Dermis microvascular lymphatic vessel endothelial cell (primary cell): Measurements from ENCODE around the gene MAPKAPK2. TPM values are rescaled to one million over a fixed set of nuclear protein-coding genes. Genes with fewer than 3 reads are reported as not detected.
A peak's percentile ranks its signal among the peaks of the same experiment; 100 is the strongest.

Experiments used
- DNase-seq, 2 donors: peaks; one replicate each; pipeline versions ENCODE4 v3.0.0 to v3.0.0-alpha.2; 2010; ENCODE audit warnings: low read depth in 2 of 2
- total RNA-seq: library from RNA; depleted of rRNA; stranded (reverse); fragments of >200 nt; gene quantifications from 2 replicates; pipeline ENCODE4 v1.2.1, GENCODE V29; 2014

MAPKAPK2 gene
- total RNA-seq, 1 donor from 2014 or later, result 27.0 TPM

DNA sequence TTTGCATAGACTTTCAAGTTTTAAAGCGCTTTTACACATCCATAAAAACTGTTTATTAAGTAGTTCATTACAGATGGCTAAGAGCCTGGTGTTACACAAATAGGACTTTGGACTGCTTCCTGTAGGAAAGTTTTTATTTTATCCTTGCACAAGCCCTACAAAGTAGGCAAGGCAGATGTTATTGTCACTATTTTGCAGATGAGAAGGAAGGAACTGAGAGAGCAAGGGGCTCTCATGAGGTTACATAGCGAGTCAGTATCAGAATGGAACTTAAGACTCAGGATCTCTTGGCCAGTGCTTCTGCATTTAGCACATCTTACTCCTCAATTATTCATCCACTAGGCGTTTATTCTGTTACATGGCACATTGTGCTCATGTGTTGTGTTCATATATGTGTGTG is 2.6 kb upstream of the MAPKAPK2 start:
- DNase-seq, result no peak

DNA sequence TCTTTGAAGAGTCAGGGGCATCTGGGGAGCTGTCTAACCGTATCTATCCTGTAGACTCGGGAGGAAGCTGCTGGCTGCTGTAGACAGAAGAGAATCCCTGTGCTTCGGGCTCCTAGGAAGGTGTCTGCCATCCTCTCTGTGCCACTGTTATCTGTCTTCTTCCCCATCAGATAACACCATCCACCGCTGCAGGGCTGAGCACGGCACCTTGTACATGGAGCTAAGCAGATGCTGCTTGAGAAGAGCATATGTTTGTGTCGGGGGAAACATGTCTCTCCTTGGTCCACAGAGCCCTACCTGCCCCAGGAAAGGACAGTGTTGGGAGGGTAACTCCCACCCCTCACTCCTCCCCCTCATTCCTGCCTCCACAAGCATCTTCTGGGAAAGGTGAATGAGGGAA is 1.4 kb upstream of the MAPKAPK2 start:
- no peak for DNase-seq

- DNase-seq, result no peak
These were observed 702 bp upstream of the MAPKAPK2 start for GRCh38 chr1:206684003-206684402.

GRCh38 chr1:206685334-206685768 is 646 bp downstream of the MAPKAPK2 start:
- peak in 1 of 2 donors; percentile 45 for DNase-seq

- DNase-seq, result peak in 1 of 2 donors; percentile 63
These were observed 1.2 kb downstream of the MAPKAPK2 start for GRCh38 chr1:206685769-206686477.

DNA sequence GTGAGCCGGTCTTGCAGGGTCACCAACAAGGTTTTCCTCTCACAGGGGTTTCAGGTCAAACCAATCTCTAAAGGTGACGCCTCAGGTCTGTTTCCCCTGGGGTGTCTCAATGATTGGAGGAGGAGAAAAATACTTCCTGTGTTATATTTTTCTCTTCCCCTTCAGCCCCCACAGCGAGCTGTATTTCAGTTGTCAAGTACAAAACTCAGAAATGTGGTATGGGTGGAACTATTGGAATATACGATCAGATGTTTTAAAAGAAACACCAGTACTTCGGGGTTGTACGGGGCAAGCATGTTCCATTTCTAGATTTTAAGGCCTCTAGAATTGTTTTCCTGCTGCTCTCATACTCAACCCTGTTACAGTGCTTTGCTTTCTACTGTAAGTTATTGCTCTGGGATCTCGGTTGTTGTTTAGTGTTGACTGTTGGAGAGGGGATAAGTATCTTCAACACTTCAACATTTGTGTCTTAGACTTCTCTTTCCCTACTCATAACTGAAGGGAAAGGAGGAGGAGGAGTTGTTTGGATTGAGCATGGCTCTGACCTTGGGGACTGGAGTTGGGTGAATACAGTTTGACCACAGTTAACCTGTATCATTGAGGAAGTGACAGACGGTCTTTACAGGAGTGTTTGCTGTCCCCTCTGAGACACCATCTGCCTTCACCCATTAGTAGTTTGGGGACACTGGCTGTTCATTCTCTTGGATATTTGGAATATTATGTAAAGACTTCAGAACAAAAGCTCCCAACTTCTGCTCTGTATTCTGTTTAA is 2.0 kb downstream of the MAPKAPK2 start:
- peak in 1 of 2 donors; percentile 21 for DNase-seq

GRCh38 chr1:206687251-206687914 is 2.7 kb downstream of the MAPKAPK2 start:
- no peak for DNase-seq

DNA sequence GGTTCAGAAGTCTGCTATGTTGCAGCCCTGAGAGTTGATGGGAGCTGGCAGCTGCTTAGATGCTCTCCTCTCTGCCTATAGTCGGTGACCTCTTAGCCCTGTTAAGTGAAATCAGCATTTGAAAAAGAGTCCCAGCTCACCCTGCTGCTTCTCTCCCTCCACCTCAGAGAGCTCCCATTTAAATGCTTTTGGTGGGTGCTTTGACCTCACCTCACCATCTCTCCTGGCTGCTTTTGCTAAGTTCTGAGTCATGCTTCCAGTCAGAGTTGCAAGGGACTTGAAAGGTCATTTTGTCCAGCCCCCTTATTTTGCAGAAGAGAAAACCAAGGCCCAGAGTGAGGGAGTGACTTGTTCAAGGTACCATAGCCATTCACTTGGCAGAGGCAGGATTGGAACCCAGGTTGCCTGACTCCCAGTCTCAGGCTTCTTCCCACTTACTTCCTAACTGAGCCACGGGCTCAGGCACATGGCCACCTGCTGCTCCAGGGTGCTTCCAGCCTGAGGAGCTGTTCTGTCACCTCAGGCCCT is 3.3 kb downstream of the MAPKAPK2 start:
- DNase-seq, result peak in 1 of 2 donors; percentile 36

DNA sequence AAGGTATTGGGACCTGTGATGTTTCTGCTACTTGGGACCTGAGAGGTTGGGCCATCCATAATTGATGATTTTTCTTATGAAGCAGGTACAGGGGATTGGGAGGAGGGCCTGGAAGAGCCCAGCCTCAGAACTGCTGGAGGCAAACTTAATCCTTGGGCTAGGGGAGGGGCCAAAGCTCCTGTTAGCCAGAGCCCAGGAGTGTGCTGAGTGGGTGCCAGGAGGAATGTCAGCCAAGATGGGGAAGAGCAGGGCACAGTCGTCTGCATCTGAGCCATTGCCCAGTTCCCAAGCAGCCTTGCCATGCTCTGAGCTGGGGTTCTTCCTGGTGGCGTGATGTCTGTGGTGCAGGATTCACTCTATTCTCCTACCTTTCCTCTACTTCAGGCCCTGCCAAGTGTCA is 5.8 kb downstream of the MAPKAPK2 start:
- no peak for DNase-seq

- no peak for DNase-seq
These were observed 6.9 kb downstream of the MAPKAPK2 start for GRCh38 chr1:206691604-206692003.

DNA sequence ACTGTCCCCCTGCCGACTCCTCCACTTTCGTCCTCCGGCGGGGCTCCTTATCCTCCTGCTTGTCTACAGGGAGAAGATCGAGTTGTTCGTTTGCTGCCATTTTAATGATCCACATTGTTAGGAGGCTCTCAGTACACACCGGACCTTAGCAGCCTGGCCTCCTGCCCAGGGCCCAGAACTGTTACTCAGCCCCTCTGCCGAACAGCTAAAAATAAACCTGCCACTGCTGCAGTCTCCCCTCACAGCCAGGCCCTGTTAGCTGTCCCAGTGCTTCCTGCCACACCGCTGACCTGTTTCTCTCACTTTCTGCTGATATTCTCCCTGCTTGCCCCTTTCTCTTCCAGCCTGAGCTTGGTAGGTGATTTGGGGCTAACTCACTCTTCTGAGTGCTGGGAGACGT is 8.3 kb downstream of the MAPKAPK2 start:
- peak; percentile 71 to 82 for DNase-seq

DNA sequence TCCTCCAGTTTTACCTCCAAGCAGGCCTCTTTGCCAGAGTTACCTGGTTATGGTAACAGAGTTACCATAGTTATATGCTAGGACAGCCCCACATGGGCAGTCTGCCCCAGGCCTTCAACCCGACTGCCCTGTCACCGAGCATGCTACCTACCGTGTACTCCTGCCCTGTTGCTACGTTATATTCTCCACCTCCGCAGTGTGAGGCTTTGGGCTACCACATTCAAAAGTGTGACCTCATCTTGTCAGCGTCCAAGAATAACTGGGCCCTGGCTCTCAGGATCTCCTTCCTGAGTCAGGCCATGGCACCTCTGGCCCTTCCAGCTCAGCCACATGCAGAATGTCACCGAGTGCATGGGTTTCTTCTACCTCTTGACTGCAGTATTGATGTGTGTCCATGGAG is 8.9 kb downstream of the MAPKAPK2 start:
- peak in 1 of 2 donors; percentile 47 for DNase-seq

DNA sequence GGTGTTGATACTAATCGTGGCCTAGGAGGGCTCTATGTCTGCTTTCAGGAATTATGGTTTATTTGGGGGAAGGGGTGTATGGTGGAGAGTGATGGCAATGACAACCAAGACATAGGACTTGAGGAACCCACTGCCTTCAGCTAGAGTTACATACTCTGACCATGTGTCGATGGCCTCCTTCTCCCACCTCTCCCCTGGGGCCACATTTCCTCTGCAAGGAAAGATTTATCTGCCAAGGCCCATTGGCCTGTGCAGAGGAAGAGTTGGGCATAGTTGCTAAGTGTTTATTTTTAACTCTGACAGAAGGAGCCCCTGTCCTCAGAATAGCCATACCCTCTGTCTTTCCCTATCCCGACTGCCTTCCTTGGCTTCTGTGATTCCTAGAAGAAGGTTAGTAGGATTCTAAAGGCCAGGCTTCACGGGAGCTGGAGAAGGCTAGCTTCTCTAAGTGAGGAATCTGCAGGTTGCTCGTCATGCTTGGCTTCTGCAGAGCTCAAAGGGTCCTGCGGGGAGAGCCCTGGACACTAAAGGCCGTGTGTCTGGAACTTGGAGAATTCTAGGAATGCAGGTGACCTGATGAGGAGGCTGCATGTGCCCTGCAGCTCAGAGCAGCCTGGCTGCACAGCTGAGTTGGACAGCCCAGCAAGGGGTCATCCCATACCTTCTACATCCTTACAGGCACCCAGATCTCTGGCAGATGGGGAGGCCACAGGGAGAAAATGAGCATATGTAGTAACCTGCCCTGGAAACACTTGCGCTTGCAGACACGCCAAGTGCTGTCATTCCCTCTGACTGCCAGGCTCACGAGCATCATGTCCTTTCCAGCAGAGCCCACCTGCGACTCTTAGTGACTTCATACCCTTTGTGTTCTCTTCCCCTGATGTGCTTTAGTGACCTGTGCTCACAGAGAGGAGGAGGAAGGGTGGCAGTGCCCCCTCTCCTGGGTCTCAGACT is 9.7 kb downstream of the MAPKAPK2 start:
- DNase-seq, result no peak

- no peak for DNase-seq
These were observed 11.0 kb downstream of the MAPKAPK2 start for GRCh38 chr1:206695733-206696132.

- peak; percentile 21 to 40 for DNase-seq
These were observed 12.3 kb downstream of the MAPKAPK2 start for GRCh38 chr1:206696812-206697585.

- DNase-seq, result no peak
These were observed 13.3 kb downstream of the MAPKAPK2 start for GRCh38 chr1:206698011-206698410.

GRCh38 chr1:206699000-206699586 is 14.4 kb downstream of the MAPKAPK2 start:
- DNase-seq, result no peak

- DNase-seq, result peak in 1 of 2 donors; percentile 62
These were observed 14.9 kb downstream of the MAPKAPK2 start for GRCh38 chr1:206699626-206700025.

- DNase-seq, result no peak
These were observed 15.8 kb downstream of the MAPKAPK2 start for GRCh38 chr1:206700445-206701036.
